HG02981 (cell line): Measurements from ENCODE around the gene TPD52L1.

Experiments used
- ATAC-seq: cut with Tn5 transposase; IDR thresholded peaks from one replicate; pipeline ENCODE4 v1.9.1; 2021; ENCODE audit warnings: mild to moderate bottlenecking, moderate library complexity; ENCODE audit not compliant: unreplicated experiment

The TPD52L1 gene

DNA sequence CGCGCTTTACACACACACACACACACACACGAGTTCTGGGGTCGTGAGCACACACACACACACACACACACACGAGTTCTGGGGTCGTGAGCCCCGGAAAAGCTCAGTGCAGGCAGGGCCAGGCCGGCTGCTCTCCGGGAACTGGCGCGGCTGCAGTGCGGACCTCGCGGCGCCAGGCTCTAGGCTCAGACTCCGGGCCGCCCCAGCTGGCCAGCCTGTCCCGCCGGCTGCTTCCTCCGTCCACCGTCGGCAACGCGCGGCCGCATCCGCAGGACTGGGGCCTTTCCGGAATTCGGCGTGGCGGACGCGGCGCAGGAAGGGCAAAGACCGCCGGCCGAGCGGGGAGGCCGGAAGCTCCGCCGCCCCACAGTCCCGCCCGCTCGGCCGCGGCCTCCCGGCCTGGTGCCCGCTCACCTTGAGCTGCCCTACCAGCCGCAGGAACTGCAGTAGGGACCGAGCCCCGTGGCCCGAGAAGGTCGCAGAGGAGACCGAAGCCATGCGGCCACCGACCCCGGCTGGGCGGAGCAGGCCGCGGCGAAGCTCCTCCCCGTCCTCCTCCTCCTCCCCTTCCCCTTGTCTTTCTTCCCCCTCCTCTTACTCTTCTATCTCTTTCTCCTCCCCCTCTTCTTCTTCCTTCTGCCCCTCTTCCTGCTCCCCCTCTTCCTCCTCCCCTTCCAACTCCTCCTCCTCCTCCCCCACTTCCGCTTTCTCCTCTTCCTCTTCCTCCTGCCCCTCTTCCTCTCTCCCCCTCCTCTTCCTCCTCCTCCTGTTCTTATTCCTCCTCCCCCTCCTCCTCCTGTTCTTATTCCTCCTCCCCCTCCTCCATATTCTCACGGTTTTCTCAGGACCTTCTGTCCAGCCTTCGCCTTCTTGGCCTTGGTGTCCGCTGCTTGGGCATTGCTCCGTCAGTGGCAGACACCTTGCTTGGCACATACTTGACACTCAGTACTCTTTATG, 148.1 kb downstream of the TPD52L1 start, which contains the start of gene HDDC2:
Gene HDDC2 (minus strand): TSS at position 533 of the 957 bp plus-strand sequence. CDS start 35 bp downstream, at position 498.
- ATAC-seq = peak; percentile 75

DNA sequence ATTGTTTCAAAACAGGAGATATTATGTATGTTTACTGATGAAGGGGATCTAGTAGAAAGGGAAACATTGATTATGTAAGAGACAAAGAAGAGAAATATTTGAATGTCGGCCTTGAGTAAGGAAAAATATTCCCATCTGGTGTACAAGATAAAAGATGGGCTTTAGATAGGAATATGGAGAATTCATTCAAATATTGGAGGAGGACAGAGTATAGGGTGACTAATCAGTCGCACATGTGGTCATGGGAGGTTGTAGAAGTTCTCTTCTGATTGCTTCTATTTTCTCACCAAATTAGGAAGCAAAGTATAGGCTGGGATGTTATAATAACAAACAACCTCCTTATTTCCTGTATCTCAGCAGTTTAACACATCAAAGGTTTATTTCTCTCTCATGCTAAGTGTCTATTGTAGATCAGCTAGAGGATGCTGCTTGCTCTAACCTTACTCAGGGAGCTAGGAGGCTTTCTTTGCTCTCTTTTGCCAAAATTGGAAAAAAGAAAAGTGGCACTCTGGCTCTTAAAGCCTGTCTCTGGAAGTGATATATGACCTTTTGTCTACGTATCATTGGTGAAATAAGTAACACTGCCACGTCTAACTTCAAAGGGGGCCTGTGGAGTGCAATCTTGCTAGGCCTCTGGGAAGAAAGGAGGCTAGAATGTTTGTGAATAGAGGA, 149.4 kb downstream of the TPD52L1 start:
- no peak for ATAC-seq

DNA sequence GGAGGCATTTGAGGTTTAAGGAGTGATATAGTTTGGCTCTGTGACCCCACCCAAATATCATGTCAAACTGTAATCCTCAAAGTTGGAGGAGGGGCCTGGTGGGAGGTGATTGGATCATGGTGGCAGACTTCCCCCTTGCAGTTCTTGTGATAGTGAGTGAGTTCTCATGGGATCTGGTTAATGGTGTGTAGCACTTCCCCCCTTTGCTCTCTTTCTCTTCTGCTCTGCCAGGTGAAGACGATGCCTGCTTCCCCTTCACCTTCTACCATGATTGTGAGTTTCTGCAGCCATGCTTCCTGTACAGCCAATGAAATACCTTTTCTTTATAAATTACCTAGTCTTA, 149.9 kb downstream of the TPD52L1 start:
- ATAC-seq = no peak

DNA sequence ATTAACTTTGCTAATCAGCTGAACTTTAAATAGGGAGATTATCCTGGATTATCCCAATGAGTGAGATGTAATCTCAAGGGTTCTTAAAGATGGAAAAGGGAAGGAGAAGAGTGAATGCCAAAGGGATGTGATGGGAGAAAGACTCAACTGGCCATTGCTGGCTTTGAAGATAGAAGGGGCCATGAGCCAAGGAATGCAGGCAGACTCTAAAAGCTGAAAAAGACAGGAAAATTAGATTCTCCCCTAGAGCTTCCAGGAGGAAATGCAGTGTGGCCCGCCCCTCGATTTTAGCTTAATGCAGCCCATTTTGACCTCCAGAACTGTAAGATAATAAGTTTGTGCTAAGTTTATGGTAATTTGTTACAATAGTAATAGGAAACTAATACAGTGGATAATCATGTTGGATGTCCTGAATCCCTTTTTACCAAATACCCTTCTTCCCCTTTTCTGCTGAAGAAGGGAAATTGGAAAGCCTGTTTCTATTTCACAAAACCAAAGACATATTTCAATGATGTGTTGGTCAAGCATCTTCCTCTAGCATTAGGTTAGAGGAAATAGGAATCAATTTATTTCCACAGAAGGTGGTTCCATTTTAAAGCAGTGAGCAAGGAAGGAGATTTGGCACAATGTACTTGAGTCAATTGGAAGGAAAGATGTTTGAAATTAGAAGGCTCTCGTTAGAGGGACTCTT, 151.5 kb downstream of the TPD52L1 start:
- ATAC-seq = no peak

- no peak for ATAC-seq
These were observed 153.2 kb downstream of the TPD52L1 start for GRCh38 chr6:125306756-125307149.

- ATAC-seq = no peak
These were observed 153.7 kb downstream of the TPD52L1 start for GRCh38 chr6:125307150-125307838.

DNA sequence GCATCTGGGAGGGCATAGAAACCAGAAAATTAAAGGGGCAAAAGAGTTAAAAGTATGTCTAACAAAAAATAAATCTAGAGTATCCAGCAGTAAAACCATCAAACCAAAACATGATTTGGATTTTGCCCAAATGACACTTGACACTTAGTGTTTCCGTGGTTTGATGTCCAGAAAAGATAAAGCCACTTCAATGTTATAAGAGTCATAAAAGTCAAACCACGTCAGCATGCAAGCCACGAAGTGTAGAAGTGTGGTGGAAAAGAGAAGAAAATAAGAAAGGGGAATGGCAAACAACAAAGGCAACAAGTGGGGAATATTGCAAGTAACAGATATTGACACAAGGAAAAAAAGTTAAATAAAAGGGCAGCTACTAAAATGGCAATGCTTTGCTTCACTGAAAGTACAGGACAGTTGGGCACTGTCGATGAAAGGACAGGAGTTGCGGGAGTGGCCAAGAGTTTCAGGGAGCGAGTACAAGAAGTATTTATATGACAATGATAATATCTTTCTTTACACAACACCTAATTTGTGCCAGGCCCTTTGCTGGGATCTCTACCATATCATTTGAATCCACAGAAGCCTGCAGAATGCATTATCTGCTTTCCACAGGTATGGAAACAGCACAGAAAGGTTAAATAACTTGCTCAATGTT, 154.5 kb downstream of the TPD52L1 start:
- no peak for ATAC-seq

DNA sequence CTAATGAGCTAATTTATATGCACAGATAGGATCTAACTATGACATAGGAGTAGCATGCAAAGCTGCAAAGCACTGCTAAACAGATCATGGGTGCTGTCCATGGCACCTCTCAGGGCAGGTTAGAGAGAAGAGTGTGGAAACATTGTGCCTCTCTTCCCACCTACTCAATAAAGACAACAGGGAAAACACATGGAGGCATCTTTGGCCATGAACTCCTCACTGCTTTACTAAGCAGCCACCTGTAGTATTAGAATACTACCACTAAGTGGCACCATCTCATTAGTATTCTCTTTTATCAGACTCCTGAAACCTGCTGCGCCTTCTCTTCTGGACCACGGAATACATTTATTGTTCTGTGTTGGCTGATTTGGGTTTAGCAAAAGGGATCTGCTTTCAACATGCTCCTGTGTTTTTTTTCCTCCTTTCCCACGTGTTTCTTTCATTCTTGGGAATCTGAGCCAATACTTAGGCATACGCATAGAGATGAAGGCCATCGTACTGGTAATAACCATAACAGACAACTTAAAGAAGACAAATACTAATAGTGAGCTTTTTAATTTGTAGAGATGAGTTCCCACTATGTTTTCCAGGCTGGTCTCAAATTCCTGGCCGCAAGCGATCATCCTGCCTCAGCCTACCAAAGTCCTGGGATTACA, 157.5 kb downstream of the TPD52L1 start:
- peak; percentile 80 for ATAC-seq

DNA sequence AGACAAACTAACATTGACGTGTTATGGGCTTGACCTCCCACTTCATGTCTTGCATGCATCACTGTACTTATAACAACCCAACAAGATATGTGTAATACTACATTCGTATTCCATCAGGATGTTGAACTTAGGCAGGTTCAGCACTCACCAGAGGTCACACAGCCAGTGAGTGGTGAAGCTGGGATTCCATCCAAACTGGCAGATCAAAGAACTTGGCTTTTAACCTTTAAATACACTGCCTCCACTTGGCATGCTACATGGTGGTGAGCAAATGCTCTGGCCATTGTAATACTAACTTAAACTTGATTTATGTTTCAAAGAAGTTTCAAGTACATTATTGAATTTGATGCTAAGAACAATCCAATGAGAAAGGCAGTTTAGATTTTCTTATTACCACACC, 158.9 kb downstream of the TPD52L1 start:
- ATAC-seq = no peak

DNA sequence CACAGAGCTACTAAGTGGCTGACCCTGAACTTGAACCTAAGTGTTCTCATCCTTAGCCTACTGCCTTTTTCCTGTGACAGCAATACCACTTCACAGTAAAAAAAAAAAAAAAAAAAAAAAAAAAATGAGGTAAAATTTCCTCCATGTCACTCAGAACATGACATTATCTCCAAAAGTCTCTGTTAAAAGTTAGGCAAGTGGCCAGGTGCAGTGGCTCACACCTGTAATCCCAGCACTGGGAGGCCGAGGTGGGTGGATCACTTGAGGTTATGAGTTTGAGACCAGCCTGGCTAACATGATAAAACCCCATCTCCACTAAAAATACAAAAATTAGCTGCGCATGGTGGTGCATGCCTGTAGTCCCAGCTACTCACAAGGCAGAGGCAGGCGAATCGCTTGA, 159.4 kb downstream of the TPD52L1 start:
- no peak for ATAC-seq
